ENCODE data around the gene DHRS4L2. TPM values are rescaled to one million over a fixed set of nuclear protein-coding genes. Genes with fewer than 3 reads are reported as not detected.
"Not testable (repeated sequence)": the region's sequence is repeated elsewhere in the genome, so short reads cannot be mapped to it uniquely, and the experiment has no call there.

Gene DHRS4L2
- 11.6 and 12.6 TPM in 2 replicates for total RNA-seq

DNA sequence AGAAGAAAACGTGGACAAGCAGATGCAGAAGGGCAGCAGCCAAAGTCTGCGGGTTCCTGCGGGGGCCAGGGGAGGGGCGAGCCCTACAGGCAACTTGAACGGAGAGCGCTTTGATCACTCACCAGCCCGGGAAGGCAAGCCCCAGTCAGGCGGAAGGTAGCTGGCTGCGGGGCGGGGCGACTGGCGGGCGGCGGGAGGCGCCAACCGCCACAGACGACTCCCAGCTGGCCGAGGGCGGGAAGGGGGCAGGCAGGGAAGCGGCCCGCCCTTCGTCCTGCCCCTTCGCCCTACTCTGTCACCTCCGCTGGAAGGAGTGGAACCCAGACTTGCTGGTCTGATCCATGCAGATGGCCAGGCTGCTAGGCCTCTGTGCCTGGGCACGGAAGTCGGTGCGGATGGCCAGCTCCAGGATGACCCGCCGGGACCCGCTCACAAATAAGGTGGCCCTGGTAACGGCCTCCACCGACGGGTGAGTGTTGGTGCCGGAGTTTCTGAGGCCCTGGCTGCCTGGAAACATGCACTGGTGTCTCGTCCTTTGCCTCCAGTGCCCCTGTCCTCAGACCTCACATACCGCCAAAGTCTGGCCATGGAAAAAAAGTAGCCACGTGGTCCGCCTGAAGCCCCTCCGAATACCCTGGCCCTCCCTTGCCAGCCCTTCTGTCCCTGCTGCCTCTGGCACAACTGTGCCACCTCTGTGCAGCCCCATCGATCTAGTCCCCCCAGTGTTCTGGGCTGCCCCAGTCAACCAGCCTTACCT, at the start of gene DHRS4L2:
DHRS4L2 (plus strand) TSS at position 323 of the 757 bp plus-strand sequence; CDS start at position 342, 19 bp downstream.
- peak; percentile 71 for DNase-seq

DNA sequence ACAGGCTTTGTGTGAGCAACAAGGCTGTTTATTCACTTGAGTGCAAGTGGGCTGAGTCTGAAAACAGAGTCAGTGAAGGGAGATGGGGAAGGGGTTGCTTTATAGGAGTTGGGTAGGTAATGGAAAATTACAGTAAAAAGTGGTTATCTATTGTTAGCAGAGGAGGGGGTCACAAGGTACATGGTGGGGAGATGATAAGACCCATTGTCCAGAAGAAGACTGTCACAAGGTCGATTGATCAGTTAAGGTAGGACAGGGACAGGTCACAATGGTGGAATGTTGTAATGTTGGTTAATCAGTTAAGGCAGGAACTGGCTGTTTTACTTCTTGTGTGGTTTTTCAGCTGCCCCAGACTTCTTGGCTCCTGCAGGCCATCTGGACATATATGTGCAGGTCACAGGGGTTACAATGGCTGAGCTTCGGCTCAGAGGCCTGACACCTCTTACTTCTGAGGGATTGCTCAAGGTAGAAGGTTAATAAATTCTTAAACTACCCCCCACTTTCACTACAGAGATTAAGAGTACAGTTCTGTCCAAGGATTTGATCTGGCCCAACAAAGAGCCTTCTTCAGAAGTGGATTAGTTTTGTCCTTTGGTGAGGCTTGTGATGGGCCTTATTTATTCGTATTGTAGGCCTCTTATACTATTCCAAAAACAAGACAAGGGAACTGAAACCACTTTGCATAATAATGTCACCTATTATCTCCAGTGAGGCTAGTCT, 49.0 kb upstream of the DHRS4L2 start:
- DNase-seq, result no peak

DNA sequence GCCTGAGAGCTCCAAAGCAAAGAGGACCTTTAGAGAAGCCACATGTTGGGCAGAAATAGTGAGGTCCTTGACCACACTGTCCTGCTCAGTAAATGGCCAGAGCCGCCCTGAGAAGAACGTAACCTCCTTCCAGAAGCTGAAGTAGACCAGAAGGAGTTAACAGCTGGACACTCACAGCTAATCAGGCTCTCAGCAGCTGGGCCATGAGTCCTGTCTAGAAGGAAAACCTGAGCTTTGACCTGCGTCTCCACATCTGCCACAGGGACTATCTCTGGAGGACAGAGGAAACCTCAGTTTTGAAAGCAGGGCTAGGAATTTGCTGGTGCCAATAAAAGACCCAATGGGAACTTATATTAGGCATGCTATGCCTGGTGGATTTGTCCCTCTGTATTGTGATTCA, 47.5 kb upstream of the DHRS4L2 start:
- DNase-seq, result no peak

GRCh38 chr14:23941669-23942068, 47.1 kb upstream of the DHRS4L2 start:
- DNase-seq, result no peak

- DNase-seq, result no peak
Measured at GRCh38 chr14:23942587-23942986, 46.1 kb upstream of the DHRS4L2 start.

DNA sequence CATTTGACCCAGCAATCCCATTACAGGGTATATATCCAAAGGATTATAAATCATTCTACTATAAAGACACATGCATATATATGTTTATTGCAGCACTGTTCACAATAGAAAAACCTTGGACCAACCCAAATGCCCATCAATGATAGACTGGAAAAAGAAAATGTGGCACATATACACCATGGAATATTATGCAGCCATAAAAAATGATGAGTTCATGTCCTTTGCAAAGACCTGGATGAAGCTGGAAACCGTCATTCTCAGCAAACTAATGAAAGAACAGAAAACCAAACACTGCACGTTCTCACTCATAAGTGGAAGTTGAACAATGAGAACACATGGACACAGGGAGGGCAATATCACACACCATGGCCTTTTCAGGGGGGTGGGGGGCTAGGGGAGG, 39.7 kb upstream of the DHRS4L2 start:
- not testable (repeated sequence) for DNase-seq

DNA sequence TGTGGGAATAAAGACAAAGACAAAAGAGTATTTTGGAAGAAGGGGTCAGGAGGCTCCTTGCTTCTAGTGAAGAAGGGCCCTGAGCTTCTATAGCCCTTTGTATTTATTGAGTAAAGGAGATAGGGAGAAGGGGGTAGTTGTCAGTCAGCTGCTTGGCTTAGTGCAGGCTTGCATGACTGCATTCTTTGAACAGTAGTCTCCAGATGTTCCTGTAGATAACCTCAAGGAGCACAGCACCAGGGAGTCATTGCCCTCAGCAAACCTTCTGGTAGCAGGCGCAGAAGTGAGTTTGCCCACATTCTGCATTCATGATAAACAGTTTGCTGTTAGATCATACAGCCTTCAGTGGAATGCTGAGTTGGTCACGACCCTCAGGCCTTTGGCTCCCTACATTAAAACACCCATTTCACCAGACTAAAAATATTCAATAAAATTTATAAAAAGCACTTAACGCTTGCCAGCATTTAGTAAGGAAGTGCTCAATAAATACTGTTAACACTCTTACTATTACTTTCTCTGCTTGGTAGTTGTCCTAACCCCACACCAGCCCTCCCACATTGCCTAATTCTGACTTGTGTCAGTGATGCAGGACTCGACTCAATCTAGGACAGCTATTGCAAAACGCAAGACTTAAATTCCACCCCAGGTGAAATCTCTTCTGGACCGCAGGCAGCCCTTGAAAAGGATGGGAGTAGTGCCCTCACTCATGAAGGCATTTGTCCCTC, 38.2 kb upstream of the DHRS4L2 start:
- DNase-seq, result no peak

DNA sequence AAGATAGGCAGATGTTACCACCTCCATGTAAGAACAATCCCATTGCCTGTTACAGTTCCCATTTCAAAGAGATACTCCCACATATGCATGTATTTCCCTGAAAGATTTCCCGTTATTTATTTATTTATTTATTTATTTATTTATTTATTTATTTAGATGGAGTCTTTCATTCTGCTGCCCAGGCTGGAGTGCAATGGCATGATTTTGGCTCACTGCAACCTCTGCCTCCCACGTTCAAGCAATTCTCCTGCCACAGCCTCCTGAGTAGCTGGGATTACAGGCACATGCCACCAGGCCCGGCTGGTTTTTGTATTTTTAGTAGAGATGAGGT, 37.6 kb upstream of the DHRS4L2 start:
- not testable (repeated sequence) for DNase-seq

- DNase-seq, result no peak
Measured at GRCh38 chr14:23951590-23952201, 37.0 kb upstream of the DHRS4L2 start.

DNA sequence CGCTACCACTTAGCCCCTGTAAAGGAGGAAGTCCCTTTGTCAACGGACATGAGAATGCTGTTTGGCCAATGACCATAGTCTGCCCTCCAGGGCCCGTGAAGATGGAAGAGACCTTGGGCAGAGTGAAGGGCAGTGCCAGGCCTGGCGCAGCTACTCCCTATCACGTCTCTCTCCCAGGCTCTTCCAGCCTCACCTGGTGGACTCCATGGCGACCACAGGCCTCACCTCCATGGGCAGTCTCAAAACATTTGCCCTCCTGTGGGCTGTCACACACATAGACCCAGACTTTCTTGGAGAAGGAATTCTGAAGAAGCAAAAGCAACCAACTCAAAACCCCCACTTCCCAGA, 35.6 kb upstream of the DHRS4L2 start:
- not testable (repeated sequence) for DNase-seq

DNA sequence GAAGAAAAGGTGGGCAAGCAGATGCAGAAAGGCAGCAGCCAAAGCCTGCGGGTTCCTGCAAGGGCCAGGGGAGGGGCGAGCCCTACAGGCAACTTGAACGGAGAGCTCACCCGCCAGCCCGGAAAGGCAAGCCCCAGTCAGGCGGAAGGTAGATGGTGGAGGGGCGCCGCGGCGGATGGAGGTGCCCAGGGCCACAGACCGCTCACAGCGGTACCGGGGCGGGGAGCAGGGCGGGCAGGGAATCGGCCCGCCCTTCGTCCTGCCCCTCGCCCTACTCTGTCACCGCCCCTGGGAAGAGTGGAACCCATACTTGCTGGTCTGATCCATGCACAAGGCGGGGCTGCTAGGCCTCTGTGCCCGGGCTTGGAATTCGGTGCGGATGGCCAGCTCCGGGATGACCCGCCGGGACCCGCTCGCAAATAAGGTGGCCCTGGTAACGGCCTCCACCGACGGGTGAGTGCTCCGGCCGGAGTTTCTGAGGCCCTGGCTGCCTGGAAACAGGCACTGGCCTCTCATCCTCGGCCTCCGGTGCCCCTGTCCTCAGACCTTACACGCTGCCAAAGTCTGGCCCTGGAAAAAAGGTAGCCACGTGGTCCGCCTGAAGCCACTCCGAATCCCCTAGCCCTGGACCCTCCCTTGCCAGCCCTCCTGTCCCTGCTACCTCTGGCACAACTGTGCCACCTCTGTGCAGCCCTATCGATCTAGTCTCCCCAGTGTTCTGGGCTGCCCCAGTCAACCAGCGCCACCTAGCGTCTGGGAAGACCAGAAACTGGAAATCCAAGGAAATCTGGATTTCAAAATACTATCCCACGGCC, 35.1 kb upstream of the DHRS4L2 start, which contains the start of gene DHRS4:
DHRS4 (plus strand) TSS at position 307 of the 815 bp plus-strand sequence; CDS start at position 326, 19 bp downstream.
- peak; percentile 86 for DNase-seq

DNA sequence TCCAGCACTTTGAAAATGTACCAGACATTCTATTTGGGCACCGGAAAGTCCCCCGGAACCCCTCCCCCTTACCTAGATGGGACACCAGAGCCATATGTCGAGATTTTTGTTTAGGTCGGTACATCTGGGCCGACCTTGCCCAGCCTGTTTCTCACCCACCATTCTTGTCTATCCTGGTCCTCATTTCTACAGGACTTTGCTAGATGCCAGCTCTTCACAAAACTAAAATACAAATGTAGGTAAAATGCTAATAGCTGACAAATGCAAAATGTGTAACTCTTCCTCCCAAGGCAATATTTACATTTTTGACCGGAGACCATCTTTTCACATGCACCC, 34.5 kb upstream of the DHRS4L2 start:
- DNase-seq, result not testable (repeated sequence)

GRCh38 chr14:23954965-23955364, 33.8 kb upstream of the DHRS4L2 start:
- DNase-seq, result not testable (repeated sequence)

DNA sequence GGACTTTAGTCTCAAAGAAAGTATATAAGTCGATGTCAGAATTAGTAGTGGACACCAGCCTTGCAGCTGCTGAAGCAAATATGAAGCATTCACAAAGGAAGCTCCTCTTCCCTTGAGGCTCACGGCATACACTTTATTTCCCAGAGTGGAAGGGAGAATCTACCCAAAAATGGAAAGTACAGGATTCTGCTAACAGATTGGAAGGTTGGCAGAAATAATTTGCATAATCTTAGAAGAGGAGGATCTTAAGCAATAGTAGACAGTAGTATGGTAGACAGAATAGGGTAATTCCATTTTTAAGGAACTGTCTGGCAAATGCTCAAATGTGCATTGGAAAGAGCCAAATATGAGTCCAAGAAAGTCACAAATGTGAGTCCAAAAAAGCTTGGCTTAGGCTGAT, 32.9 kb upstream of the DHRS4L2 start:
- not testable (repeated sequence) for DNase-seq

DNA sequence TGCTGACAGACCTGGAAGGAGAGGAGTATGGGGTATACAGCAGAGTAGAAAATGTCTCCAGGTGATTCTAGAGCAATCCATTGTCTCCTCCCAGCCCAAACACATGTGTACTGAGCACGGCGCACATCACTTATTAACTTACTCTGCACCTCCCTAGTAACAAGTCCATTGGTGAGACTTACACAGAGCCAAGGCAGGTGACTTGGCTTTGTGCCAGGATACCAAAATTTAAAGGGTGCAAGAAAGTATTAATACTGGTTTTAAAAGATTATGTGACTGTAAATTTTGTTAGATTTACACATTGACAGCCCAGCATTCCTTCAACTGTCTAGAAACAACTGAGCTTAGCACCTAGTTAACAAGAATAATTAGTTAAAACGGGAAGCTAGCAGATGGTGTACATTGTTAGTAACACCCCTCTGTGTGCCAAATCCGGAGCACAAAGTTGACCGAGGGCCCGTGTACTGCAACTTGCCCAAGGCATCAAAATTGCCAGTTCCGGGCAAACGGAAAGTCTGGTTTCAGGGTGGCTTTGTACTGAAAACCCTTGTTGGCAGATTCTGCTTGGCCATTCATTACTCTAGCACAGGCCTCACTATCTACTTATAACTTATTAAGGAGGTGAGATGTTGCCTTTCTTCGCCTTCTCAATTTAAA, 30.7 kb upstream of the DHRS4L2 start:
- DNase-seq, result not testable (repeated sequence)

- not testable (repeated sequence) for DNase-seq
Measured at GRCh38 chr14:23960899-23961298, 27.8 kb upstream of the DHRS4L2 start.

- not testable (repeated sequence) for DNase-seq
Measured at GRCh38 chr14:23961704-23962103, 27.0 kb upstream of the DHRS4L2 start.

DNA sequence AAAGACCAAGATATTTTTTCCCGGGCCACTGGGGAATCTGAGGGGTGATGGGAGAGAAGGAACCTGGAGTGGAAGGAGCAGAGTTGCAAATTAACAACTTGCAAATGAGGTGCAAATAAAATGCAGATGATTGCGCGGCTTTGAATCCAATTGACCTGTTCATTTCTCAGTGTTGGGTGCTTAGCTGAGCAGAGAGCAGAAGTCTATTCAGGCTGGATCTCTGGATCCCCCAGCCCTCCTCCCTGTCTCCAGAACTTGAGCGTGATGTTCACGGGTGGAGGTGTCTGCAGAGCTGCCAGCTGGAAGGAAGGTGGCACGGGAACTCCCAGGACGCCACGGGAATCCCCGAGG, 19.6 kb upstream of the DHRS4L2 start:
- not testable (repeated sequence) for DNase-seq

GRCh38 chr14:23969481-23970282, 19.0 kb upstream of the DHRS4L2 start:
- DNase-seq, result peak; percentile 9

DNA sequence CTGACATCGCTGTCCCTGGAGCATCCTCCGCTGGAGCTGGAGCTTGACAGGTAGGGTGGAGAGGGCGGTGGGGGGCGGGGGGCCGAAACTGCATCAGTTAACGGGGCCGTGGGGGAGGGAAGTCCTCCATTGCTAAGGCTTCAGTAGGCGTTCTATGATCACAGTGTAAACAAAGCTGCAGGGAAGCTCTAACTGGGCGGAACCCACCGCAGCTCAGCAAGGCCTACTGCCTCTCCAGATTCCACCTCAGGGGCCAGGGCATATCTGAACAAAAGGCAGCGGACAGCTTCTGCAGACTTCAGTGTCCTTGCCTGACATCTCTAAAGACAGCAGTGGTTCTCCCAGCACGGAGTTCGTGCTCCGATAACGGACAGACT, 18.5 kb upstream of the DHRS4L2 start:
- DNase-seq, result not testable (repeated sequence)

DNA sequence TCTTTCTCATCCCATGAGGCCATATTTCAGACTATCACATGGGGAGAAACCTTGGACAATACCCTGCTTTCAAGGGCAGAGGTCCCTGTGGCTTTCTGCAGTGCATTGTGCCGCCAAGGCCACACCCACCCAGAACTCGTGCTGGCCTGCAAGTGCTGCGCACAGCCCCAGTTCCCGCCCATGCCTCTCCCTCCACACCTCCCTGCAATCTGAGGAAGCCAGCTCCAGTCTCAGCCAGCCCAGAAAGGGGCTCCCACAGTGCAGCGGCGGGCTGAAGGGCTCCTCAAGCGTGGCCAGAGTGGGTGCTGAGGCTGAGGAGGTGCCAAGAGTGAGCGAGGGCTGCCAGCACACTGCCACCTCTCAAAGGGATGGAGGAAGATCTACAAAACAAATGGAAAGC, 15.6 kb upstream of the DHRS4L2 start:
- not testable (repeated sequence) for DNase-seq

Data from dermis blood vessel endothelial cell (primary cell).